GM18867 (cell line): ENCODE data around the gene TJP1.
A peak's percentile ranks its signal among the peaks of the same experiment; 100 is the strongest.
"Not testable (repeated sequence)": the region's sequence is repeated elsewhere in the genome, so short reads cannot be mapped to it uniquely, and the experiment has no call there.

ENCODE experiments used
- ATAC-seq: cut with Tn5 transposase; IDR thresholded peaks from one replicate; pipeline ENCODE4 v1.9.1; 2021; ENCODE audit warnings: mild to moderate bottlenecking, moderate library complexity; ENCODE audit not compliant: unreplicated experiment

TJP1 gene

GRCh38 chr15:29685156-29686078, 136.9 kb downstream of the TJP1 start:
- ATAC-seq: no peak

- ATAC-seq: no peak
These were observed 139.5 kb downstream of the TJP1 start for GRCh38 chr15:29682781-29683180.

GRCh38 chr15:29682361-29682760, 139.9 kb downstream of the TJP1 start:
- ATAC-seq: no peak

DNA sequence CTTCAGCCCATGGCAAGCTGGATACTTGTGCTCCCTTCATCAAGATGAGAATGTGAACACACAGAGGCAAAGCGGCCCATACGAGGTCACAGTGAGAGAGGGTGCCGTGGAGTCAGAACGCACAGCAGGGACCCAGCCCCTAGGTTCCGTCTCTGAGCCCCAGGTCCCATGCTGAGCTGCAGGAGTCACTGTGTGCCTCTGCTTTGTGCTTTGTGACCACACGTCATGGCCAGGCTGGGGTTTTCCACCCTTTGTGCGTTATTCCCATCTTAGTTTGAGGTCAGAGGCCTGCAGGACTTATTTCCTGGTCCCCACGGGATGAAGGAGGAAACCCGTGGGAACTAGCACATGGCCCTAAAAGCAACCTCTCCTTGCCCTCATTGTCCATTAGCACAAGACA, 140.3 kb downstream of the TJP1 start:
- ATAC-seq: no peak

GRCh38 chr15:29681166-29681845, 141.0 kb downstream of the TJP1 start:
- no peak for ATAC-seq

- no peak for ATAC-seq
These were observed 141.7 kb downstream of the TJP1 start for GRCh38 chr15:29680465-29681165.

DNA sequence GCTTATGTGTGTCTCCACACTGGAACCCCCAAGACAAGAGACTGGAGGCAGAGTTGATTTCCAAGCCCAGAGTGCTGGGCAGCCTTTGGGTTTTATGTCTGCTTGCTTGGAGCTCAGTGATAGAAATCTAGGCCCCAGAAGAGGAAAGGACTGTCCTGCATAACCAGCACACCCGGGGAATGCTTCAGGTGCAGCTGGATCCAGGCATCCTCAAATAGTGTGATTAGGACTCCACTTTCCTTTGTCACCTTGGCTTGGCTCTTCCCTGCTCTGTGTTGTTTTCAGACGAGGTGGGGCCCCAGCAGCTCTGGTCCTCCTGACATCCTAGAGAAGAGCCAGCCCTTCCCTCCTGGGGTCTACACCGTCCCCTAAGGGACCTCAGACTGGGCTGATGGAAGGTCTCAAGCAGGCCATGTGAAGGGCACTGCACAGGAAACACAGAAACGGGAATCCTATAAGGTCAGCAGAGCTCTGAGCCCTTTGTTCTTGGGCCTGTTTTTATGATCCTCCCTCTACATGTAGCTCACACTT, 143.7 kb downstream of the TJP1 start:
- ATAC-seq: no peak

GRCh38 chr15:29677871-29678461, 144.3 kb downstream of the TJP1 start:
- no peak for ATAC-seq

DNA sequence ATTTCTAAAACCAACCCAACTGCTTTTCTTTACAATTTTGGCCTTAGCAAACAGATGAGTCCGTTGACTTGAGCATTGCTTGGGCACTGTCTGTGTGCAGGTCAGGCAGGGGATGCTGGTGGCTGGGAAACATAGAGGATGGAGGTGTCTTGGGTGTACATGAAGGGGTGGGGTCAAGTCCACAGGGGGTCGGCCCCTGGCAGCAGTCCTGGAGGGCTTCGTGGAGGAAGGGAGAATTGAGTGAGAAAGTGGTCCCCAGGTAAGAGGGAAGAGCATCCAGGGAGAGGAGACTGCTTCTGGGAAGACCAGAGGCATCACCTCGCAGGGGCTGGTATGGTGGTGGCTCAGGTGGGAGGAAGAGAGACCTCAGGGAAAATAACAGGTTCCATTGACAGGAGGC, 144.8 kb downstream of the TJP1 start:
- no peak for ATAC-seq

DNA sequence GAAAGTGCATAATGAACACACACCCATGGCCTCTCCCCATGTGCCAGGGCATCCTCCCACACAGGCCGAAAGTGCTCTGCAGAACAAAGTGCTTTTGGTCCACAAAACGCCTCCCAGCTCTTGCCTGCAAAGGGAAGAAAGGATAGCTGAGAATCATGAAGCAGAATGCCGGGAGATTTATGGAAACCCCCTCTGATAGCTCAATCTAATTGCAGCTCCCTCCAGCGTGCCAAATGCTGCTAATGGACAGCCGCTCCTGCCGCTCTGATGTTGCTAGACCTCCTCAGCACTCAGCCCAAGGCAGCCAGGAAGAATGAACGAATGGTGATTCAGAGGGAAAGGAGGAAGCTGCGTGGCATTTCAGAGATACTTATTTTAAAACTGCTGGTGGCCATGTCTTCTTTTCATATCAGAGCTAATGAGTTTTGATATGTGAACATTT, 145.3 kb downstream of the TJP1 start:
- no peak for ATAC-seq

DNA sequence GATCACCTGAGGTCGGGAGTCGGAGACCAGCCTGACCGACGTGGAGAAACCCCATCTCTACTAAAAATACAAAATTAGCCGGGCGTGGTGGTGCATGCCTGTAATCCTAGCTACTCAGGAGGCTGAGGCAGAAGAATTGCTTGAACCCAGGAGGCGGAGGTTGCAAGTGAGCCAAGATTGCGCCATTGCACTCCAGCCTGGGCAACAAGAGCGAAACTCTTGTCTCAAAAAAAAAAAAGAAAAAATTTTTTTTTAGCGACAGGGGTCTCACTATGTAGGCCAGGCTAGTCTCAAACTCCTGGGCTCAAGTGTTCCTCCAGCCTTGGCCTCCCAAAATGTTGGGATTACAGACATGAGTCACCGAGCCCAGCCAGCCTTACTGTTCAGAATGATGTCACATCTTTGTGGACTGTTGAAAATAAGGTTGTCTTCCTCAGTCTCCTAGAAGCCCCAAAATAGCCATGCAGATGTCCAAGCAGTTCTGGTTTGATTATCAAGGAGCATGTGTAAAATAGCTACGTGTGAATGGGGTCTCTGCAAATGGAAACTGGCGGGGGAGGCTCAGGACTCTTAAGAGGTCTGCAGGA, 145.8 kb downstream of the TJP1 start:
- ATAC-seq: not testable (repeated sequence)

DNA sequence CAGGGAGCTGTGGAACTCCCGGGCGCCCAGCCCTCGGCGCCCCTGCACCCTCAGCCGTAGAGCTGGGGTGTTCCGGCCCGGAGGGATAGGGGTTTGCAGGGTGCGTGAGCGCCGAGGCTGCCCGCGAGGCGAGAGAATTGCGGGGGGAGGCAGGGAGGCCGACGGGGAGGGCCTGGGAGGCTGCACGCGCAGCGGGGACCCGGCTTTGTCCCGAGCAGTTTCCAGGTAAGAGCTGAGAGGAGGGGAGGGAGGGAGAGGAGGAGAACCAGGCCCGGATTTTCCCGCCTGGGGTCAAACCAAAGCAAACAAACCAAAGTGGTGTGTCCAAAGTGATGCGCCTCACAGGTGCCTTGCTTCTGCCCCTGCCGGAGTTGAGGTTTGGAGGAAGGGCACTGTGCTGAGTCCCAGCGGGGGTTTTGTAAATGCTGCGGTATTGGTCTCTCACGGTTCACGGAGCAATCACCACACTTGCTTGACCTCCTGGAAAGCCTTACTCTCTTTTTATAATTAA, 146.4 kb downstream of the TJP1 start:
- ATAC-seq: peak; percentile 41

DNA sequence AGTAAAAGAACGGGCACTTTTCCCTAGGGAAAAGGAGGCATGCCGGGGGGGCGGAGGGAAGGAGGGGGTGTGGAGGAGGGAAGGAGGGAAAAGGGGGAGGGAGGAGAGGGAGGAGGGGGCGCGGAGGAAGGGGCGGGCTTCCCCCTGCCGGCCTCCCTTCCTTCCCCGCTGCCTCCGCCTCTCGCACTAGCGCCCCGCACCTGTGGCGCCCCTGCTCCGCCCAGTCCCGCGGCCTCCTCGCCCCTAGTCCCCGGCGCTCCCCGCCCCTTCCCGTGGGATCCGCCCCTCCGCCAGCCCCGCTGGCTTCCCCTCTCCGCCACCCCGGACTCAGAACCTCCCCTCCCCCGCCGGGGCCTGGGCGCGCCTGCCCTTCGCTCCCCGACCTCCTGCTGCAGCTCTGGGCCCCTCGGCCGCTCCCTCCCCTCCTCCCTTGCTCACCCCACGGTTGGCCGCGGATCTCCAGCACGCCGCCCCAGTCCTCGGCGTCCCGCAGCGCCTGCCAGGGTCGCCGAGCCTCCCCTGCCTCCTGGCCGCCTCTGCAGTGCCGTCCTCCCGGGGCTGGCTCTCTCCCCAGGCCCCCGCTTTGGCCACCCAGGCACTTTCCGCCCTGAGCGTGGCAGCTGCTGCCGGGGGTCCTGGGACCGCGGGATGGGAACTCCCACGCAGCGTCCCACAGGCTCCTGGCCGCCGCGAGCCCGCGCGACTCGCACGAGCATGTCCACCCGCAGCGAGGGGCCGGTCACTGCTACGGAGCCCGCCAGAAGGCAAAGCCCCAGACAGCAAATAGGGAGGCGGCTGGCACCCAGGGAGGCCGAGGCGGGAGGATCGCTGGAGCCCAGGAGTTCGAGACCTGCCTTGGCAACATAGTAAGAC, 147.4 kb downstream of the TJP1 start:
- ATAC-seq: no peak

DNA sequence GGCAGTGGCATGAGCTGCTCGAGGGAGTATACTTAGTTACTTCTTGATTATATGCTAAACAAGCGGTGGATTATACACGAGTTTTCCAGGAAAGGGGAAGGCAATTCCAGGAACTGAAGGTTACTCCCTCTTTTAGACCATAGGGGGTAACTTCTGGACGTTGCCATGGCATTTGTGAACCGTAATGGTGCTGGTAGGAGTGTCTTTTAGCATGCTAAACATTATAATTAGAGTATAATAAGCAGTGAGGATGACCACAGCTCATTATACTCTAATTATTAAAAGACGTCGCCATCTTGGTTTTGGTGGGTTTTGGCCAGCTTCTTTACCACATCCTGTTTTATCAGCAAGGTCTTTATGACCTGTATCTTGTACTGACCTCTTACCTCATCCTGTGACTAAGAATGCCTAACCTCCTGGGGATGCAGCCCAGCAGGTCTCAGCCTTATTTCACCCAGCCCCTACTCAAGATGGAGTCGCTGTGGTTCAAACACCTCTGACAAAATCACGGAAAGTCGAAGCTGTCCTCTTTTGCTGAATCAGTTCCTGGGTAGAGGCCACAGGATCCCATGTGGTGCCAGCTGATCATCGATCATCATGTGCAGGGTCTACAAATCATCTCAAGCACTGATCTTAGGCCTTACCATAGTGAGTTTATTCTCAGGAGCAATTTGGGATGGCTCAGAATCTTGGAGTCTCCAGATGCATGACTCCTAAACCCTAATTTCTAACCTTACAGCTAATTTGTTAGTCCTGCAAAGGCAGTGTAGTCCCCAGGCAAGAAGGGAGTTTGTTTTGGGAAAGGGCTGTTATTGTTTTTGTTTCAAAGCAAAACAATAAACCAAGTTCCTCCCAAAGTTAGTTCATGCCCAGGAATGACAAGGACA, 149.1 kb downstream of the TJP1 start:
- no peak for ATAC-seq

- no peak for ATAC-seq
These were observed 149.8 kb downstream of the TJP1 start for GRCh38 chr15:29672446-29672845.

DNA sequence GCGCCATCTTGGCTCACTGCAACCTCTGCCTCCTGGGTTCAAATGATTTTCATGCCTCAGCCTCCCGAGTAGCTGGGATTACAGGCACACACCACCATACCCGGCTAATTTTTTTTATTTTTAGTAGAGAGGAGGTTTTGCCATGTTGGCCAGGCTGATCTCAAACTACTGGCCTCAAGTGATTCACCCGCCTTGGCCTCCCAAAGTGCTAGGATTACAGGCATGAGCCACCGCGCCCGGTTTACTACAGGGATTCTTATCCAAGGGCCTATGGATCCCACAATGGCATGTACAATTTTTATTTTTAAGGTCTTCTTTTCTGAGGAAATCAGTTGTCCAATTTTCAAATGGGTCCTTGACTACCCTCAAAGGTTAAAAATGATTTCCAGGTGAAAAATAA, 150.2 kb downstream of the TJP1 start:
- ATAC-seq: not testable (repeated sequence)

DNA sequence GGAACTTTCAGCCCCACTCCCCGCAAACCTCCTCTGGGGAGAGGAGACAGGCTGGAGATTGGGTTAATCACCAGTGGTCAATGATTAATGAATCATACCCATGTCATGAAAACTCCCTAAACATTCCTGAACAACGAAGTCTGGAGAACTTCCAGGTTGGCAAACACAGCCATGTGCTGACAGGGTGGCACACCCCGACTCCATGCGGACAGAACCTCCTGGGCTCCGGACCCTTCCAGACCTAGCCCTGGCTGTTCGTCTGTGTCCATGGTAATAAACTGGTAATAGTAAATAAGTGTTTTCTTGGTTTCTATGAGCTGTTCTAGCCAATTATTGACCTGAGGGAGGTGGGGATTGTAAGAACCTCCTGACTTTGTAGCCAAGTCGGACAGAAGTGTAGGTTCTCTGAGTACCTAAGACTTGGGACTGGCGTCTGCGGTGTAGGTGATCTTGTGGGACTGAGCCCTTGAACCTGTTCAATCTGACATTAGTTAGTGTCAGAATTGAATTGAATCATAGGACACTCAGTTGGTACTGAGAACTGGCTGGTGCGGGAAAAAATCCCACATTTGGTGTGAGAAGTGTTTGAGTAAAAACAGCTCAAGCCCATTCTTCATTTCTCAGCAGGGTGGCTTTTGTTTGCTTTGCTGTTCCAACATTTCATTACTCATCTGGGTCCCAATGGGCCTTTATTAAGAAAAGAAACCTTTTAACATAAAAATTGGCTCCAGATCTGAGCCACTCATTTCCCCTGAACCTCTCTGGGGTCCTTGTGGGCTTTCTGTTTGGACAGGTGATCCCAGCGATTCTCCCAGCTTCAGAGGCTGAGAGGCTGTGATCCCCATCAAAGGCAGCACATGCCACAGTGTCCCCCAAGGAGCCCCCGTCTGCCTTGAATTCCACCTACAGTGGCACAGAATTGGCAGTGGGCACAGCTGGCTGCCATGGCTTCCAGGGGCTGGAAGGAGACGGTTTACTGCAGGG, 151.0 kb downstream of the TJP1 start:
- no peak for ATAC-seq
